ENCODE data around the gene MYO1D. TPM values are rescaled to one million over a fixed set of nuclear protein-coding genes. Genes with fewer than 3 reads are reported as not detected.

MYO1D gene
- total and polyA plus RNA-seq, 2 of the 13 experiments (the other 11 are each of a cell fraction or from before 2014, with no cell fraction given), result 13.2 to 17.3 TPM

- intact Hi-C loops (cut with micrococcal nuclease; ENCODE audit: unreplicated experiment), result no loop called here
- ATAC-seq, result peak; percentile 12
- BruUV-seq (replicated peaks), result TSS peak; percentile 49
- H3K4me1 ChIP-seq (ENCODE audit: insufficient read depth, low read length), result peaks cover 43% of the 10 kb centered on the region
- H2AFZ ChIP-seq (ENCODE audit: low read length), result peak overlapping the region; percentile 59
- in situ Hi-C loops (cut with HindIII; ENCODE audit: extremely low pct_ligation_motif_present, low pct_unique_long_range_greater_than_20kb), result loop anchor here (10.0 kb wide), 1 partner anchor 267 kb away; no protein-coding TSS in a partner anchor
- H4K20me1 ChIP-seq (ENCODE audit: insufficient read depth, low read length), result no peaks in the 10 kb centered on the region
- peak overlapping the region; percentile 97 for H3K4me2 ChIP-seq (ENCODE audit: low read depth, low read length)
- CTCF ChIA-PET (ENCODE audit: low intra/inter-chr PET ratio, low total read pairs), result no interaction called here
- no peak for FAIRE-seq
- no peak for DNase-seq (ENCODE audit: low spot score)
- H3K36me3 ChIP-seq (replicated peaks in 1 of 2; ENCODE audit: control insufficient read depth in 1 of 2, insufficient read depth in 2 of 2, low read length in 2 of 2), result peaks cover 2 to 4% of the 10 kb centered on the region in 2 experiments; a peak in 2 of 5 replicates
- H3K9ac ChIP-seq (ENCODE audit: insufficient read depth, low read depth, low read length), result peak overlapping the region; percentile 66
- H3K9me3 ChIP-seq (ENCODE audit: low read length), result no peaks in the 10 kb centered on the region
- 88% methylated on average over 21 of the region's 59 CpGs for WGBS (ENCODE audit: low lambda C conversion rate)
- POLR2A ChIA-PET, result interaction anchor here (2.2 kb wide), 1 partner anchor 43 kb away, joined by 13 read pairs; the partner anchor contains the start of gene PSMD11
- H3K4me3 ChIP-seq (replicated peaks in 1 of 3; ENCODE audit: insufficient read depth in 1 of 3, low read depth in 2 of 3, low read length in 3 of 3), result peak overlapping the region; percentile 68 to 81 (median 69)
- H3K27ac ChIP-seq (ENCODE audit: extremely low read length, insufficient read depth, low read length), result peak overlapping the region; percentile 48
- H3K79me2 ChIP-seq (ENCODE audit: insufficient read depth, low read length), result no peaks in the 10 kb centered on the region
- H3K27me3 ChIP-seq (ENCODE audit: control insufficient read depth in 1 of 2, insufficient read depth in 2 of 2, low read length in 2 of 2), result no peaks in the 10 kb centered on the region
- TF ChIP-seq NFKB2 (CRISPR knock-in tag; IDR thresholded peaks at IDR 0.05; ENCODE audit: borderline replicate concordance), result 0 out of 2 replicates have a peak, but pooled peaks have one; percentile 41
- peak; percentile 46 for TF ChIP-seq ZFX (CRISPR knock-in tag; IDR thresholded peaks at IDR 0.05; ENCODE audit: low read depth)
- peak; percentile 42 for TF ChIP-seq UBTF (CRISPR knock-in tag; IDR thresholded peaks at IDR 0.05)
- TF ChIP-seq, protein P1, sequence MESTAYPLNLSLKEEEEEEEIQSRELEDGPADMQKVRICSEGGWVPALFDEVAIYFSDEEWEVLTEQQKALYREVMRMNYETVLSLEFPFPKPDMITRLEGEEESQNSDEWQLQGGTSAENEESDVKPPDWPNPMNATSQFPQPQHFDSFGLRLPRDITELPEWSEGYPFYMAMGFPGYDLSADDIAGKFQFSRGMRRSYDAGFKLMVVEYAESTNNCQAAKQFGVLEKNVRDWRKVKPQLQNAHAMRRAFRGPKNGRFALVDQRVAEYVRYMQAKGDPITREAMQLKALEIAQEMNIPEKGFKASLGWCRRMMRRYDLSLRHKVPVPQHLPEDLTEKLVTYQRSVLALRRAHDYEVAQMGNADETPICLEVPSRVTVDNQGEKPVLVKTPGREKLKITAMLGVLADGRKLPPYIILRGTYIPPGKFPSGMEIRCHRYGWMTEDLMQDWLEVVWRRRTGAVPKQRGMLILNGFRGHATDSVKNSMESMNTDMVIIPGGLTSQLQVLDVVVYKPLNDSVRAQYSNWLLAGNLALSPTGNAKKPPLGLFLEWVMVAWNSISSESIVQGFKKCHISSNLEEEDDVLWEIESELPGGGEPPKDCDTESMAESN (CRISPR knock-in tag; conservative IDR thresholded peaks at IDR 0.05), result 0 out of 2 replicates have a peak, but pooled peaks have one; percentile 55
- no peak for TF ChIP-seq MLXIP (CRISPR knock-in tag; IDR thresholded peaks at IDR 0.05; ENCODE audit: borderline replicate concordance)
- TF ChIP-seq, protein P2, sequence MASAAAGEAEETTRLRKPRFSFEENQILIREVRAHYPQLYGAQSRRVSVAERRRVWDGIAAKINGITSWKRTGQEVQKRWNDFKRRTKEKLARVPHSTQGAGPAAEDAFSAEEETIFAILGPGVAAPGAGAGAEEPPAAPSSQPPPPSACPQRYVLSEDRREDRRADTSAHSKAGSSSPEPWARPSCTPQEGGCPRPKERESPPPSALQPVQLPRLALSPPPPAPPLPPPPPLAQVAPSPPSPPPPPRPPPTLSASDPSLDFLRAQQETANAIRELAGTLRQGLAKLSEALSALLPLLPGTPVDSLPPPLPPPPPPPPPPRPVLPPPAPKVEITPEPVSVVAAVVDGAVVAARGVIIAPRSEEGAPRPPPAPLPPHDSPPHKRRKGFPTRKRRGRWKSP (CRISPR knock-in tag; IDR thresholded peaks at IDR 0.05), result peak; percentile 88
- TF ChIP-seq KAT7 (CRISPR knock-in tag; IDR thresholded peaks at IDR 0.05; ENCODE audit: borderline replicate concordance), result 0 out of 2 replicates have a peak, but pooled peaks have one; percentile 37
- 0 out of 2 replicates have a peak, but pooled peaks have one; percentile 17 for TF ChIP-seq SALL1 (CRISPR knock-in tag; IDR thresholded peaks at IDR 0.05)
- TF ChIP-seq ZNF7 (CRISPR knock-in tag; IDR thresholded peaks at IDR 0.05), result no peak
- TF ChIP-seq TFDP1 (CRISPR knock-in tag; IDR thresholded peaks at IDR 0.05; ENCODE audit: borderline replicate concordance), result peak; percentile 15; the same call in 1 of the 2 replicates
- TF ChIP-seq SAP130 (CRISPR knock-in tag; IDR thresholded peaks at IDR 0.05; ENCODE audit: low read depth), result peak; percentile 28; the same call in 1 of the 2 replicates
These were observed 389.3 kb downstream of the MYO1D start for GRCh38 chr17:32487473-32488176.

Measured in HepG2 (cell line).